Activated CD8-positive, alpha-beta memory T cell treated with anti-CD3 and anti-CD28 coated beads, Interleukin-2, amount 50 U/mL, for 1 hour (primary cell): ENCODE results near the gene CALHM3.

ENCODE experiments used
- DNase-seq: peaks from one replicate; pipeline ENCODE4 v3.0.0-alpha.2; 2020; ENCODE audit errors: extremely low read depth

CALHM3 gene

GRCh38 chr10:103450201-103450695 lies 28.8 kb downstream of the CALHM3 start:
- DNase-seq: no peak

GRCh38 chr10:103449208-103450144 lies 29.6 kb downstream of the CALHM3 start:
- no peak for DNase-seq

- DNase-seq: no peak
These were observed 30.3 kb downstream of the CALHM3 start for GRCh38 chr10:103448746-103449145.

GRCh38 chr10:103447187-103447586 lies 31.9 kb downstream of the CALHM3 start:
- DNase-seq: no peak

- DNase-seq: no peak
These were observed 33.1 kb downstream of the CALHM3 start for GRCh38 chr10:103445767-103446567.

GRCh38 chr10:103445366-103445765 lies 33.7 kb downstream of the CALHM3 start:
- no peak for DNase-seq

GRCh38 chr10:103444478-103444877 lies 34.6 kb downstream of the CALHM3 start:
- no peak for DNase-seq

GRCh38 chr10:103443475-103444185 lies 35.4 kb downstream of the CALHM3 start:
- no peak for DNase-seq

- no peak for DNase-seq
These were observed 37.0 kb downstream of the CALHM3 start for GRCh38 chr10:103442031-103442461.

- DNase-seq: no peak
These were observed 37.4 kb downstream of the CALHM3 start for GRCh38 chr10:103441611-103442010.

- no peak for DNase-seq
These were observed 37.8 kb downstream of the CALHM3 start for GRCh38 chr10:103441206-103441605.

GRCh38 chr10:103440416-103440815 lies 38.6 kb downstream of the CALHM3 start:
- DNase-seq: no peak

- no peak for DNase-seq
These were observed 39.3 kb downstream of the CALHM3 start for GRCh38 chr10:103439776-103440175.

GRCh38 chr10:103433858-103434257 lies 45.2 kb downstream of the CALHM3 start:
- no peak for DNase-seq

- no peak for DNase-seq
These were observed 47.1 kb downstream of the CALHM3 start for GRCh38 chr10:103431902-103432301.

- DNase-seq: no peak
These were observed 49.4 kb downstream of the CALHM3 start for GRCh38 chr10:103429647-103430046.

- DNase-seq: no peak
These were observed 49.9 kb downstream of the CALHM3 start for GRCh38 chr10:103428989-103429643.

GRCh38 chr10:103427866-103428265 lies 51.2 kb downstream of the CALHM3 start:
- DNase-seq: no peak

GRCh38 chr10:103423748-103424147 lies 55.3 kb downstream of the CALHM3 start:
- DNase-seq: no peak
